HCT116 (cell line): ENCODE results near the gene EMSY. TPM values are rescaled to one million over a fixed set of nuclear protein-coding genes. Genes with fewer than 3 reads are reported as not detected.

ENCODE experiments used
- ATAC-seq: fragments of 200-7000 bp; cut with Tn5 transposase; 2 replicates; pipeline ENCODE4 v1.9.1; 2020; ENCODE audit warnings: mild to moderate bottlenecking, moderate library complexity
- BruUV-seq: library from RNA; stranded (reverse); fragments of 400-500 nt; replicated peaks from 2 replicates; lab custom pipeline; 2021; lab: Mats Ljungman, UMichigan
- CTCF ChIA-PET: fragments of 300-600 bp; sonication (Branson Sonifier 250); formaldehyde crosslinking; loops from one replicate; lab custom pipeline; 2021; ENCODE audit warnings: antibody characterized with exemption; lab: Charles Lee
- POLR2A ChIA-PET: fragments of 300-600, 350-600 bp; sonication (Branson Sonifier 250); formaldehyde crosslinking; loops from one replicate; lab custom pipeline; 2021; ENCODE audit warnings: antibody characterized with exemption; lab: Charles Lee
- RAD21 ChIA-PET, 2 experiments: fragments of 300-600 bp; sonication (Branson Sonifier 250); formaldehyde crosslinking; loops; one replicate each; lab custom pipeline; 2023; ENCODE audit warnings: low total read pairs in 2 of 2; ENCODE audit not compliant: uncharacterized antibody in 2 of 2, unreplicated experiment in 2 of 2, low non-redundant PET in 1 of 2; lab: Charles Lee
- DNase-seq: peaks from one replicate; pipeline ENCODE4 v3.0.0-alpha.2; 2010; ENCODE audit warnings: low read depth, low spot score
- H2AFZ ChIP-seq: fragments of 200-600 bp; shearing (Covaris generic), sonication (generic); 2 replicates; pipeline ENCODE4 v1.6.1; 2017; ENCODE audit warnings: low read depth, mixed run types, mixed read lengths, antibody characterized with exemption, low read length; ENCODE audit not compliant: poor library complexity, severe bottlenecking
- H3K27ac ChIP-seq: 2 replicates; pipeline ENCODE4 v1.5.1; 2012; ENCODE audit warnings: low read depth, low read length
- H3K27me3 ChIP-seq: fragments of 200-600 bp; sonication (generic); 2 replicates; pipeline ENCODE4 v1.6.1; 2016; ENCODE audit warnings: mixed run types, low read length, mixed read lengths; ENCODE audit not compliant: insufficient read depth
- H3K36me3 ChIP-seq, 2 experiments: fragments of 200-500 bp in 1 of 2; fragments of 200-600 bp in 1 of 2; sonication (Bioruptor generic) in 1 of 2; sonication (generic) in 1 of 2; 2 replicates each; pipeline versions ENCODE4 v1.5.1 to v1.6.1; 2014 to 2016; ENCODE audit warnings: low read length in 2 of 2, inconsistent platforms in 1 of 2, mixed read lengths in 1 of 2, mixed run types in 1 of 2; ENCODE audit not compliant: insufficient read depth in 2 of 2, control insufficient read depth in 1 of 2
- H3K4me1 ChIP-seq, 2 experiments: fragments of 200-600 bp in 1 of 2; sonication (generic) in 1 of 2; 2 replicates each; pipeline versions ENCODE4 v1.5.1 to v1.6.1; 2012 to 2017; ENCODE audit warnings: low read length in 2 of 2, inconsistent platforms in 1 of 2, mild to moderate bottlenecking in 1 of 2, mixed read lengths in 1 of 2, mixed run types in 1 of 2, moderate library complexity in 1 of 2; ENCODE audit not compliant: insufficient read depth in 2 of 2, control insufficient read depth in 1 of 2
- H3K4me2 ChIP-seq: fragments of 200-600 bp; sonication (generic); 2 replicates; pipeline ENCODE4 v1.6.1; 2017; ENCODE audit warnings: mixed run types, low read length, mixed read lengths
- H3K4me3 ChIP-seq, 2 experiments: fragments of 200-600 bp in 1 of 2; sonication (generic) in 1 of 2; replicated peaks in 1 of 2; 2 replicates each; pipeline ENCODE4 v1.5.1; 2011 to 2016; ENCODE audit warnings: low read length in 2 of 2, control low read depth in 1 of 2, low read depth in 1 of 2, mild to moderate bottlenecking in 1 of 2, mixed read lengths in 1 of 2, mixed run types in 1 of 2
- H3K79me2 ChIP-seq: fragments of 200-600 bp; sonication (generic); 2 replicates; pipeline ENCODE4 v1.6.1; 2017; ENCODE audit warnings: mild to moderate bottlenecking, mixed run types, low read length, moderate library complexity, mixed read lengths; ENCODE audit not compliant: insufficient read depth
- H3K9ac ChIP-seq: fragments of 200-600 bp; sonication (generic); 2 replicates; pipeline ENCODE4 v1.6.1; 2016; ENCODE audit warnings: low read length, mixed read lengths
- H3K9me2 ChIP-seq: fragments of 200-600 bp; sonication (generic), shearing (Covaris generic); 2 replicates; pipeline ENCODE4 v1.6.1; 2017; ENCODE audit warnings: mixed run types, mild to moderate bottlenecking, moderate library complexity; ENCODE audit not compliant: insufficient read depth
- H3K9me3 ChIP-seq, 2 experiments: fragments of 200-500 bp in 1 of 2; fragments of 200-600 bp in 1 of 2; sonication (Bioruptor generic) in 1 of 2; sonication (generic) in 1 of 2; 2 replicates each; pipeline ENCODE4 v1.6.1; 2014 to 2017; ENCODE audit warnings: low read length in 2 of 2, mixed read lengths in 2 of 2, inconsistent platforms in 1 of 2, low read depth in 1 of 2, mild to moderate bottlenecking in 1 of 2, mixed run types in 1 of 2, moderate library complexity in 1 of 2; ENCODE audit not compliant: control insufficient read depth in 1 of 2, insufficient read depth in 1 of 2
- H4K20me1 ChIP-seq: fragments of 200-600 bp; sonication (generic), shearing (Covaris generic); 2 replicates; pipeline ENCODE4 v1.6.1; 2017; ENCODE audit warnings: mixed run types, mild to moderate bottlenecking, moderate library complexity; ENCODE audit not compliant: insufficient read depth
- CEBPB ChIP-seq: IDR thresholded peaks from 2 replicates; pipeline ENCODE4 v1.6.1; 2012; ENCODE audit warnings: low read depth
- EGR1 ChIP-seq: IDR thresholded peaks from 2 replicates; pipeline ENCODE4 v1.6.1; 2012; ENCODE audit warnings: low read depth
- ELF1 ChIP-seq: IDR thresholded peaks from 2 replicates; pipeline ENCODE4 v1.6.1; 2012; ENCODE audit warnings: low read depth, borderline replicate concordance
- EZH2phosphoT487 ChIP-seq: fragments of 200-600 bp; IDR thresholded peaks from 2 replicates; pipeline ENCODE4 v1.6.1; 2018; ENCODE audit warnings: antibody characterized with exemption, borderline replicate concordance
- JUND ChIP-seq: IDR thresholded peaks from 2 replicates; pipeline ENCODE4 v1.6.1; 2012
- POLR2AphosphoS5 ChIP-seq: IDR thresholded peaks from 2 replicates; pipeline ENCODE4 v1.6.1; 2011; ENCODE audit warnings: mild to moderate bottlenecking, low read depth, low read length, moderate library complexity
- RAD21 ChIP-seq: IDR thresholded peaks from 2 replicates; pipeline ENCODE4 v1.6.1; 2012; ENCODE audit warnings: low read depth, mild to moderate bottlenecking
- SIN3A ChIP-seq: IDR thresholded peaks from 2 replicates; pipeline ENCODE4 v1.6.1; 2012; ENCODE audit warnings: low read depth
- SP1 ChIP-seq: IDR thresholded peaks from 2 replicates; pipeline ENCODE4 v1.6.1; 2012; ENCODE audit warnings: low read depth
- SRF ChIP-seq: IDR thresholded peaks from 2 replicates; pipeline ENCODE4 v1.6.1; 2012; ENCODE audit warnings: low read depth
- TCF7L2 ChIP-seq: IDR thresholded peaks from 2 replicates; pipeline ENCODE4 v1.7.0; 2011; ENCODE audit warnings: borderline replicate concordance, inconsistent platforms; ENCODE audit not compliant: insufficient read depth, insufficient read length; ENCODE audit errors: extremely low read depth
- ZFX ChIP-seq: fragments of 450-650 bp; IDR thresholded peaks from 2 replicates; pipeline ENCODE4 v1.6.1; 2017
- ZNF274 ChIP-seq: fragments of 200-500 bp; sonication (Bioruptor generic); IDR thresholded peaks from 2 replicates; pipeline ENCODE4 v1.6.1; 2014; ENCODE audit warnings: mild to moderate bottlenecking, low read depth, low read length, inconsistent platforms
- intact Hi-C: fragments of 100-400 bp; cut with micrococcal nuclease; formaldehyde crosslinking; loops from 2 replicates; pipeline ENCODE4 v1.10.0; 2022
- total RNA-seq: library from RNA; stranded (reverse); gene quantifications from one replicate; pipeline ENCODE4 v1.2.1, GENCODE V29; 2021; ENCODE audit not compliant: unreplicated experiment
- TF ChIP-seq, protein P1 (sequence below): IDR thresholded peaks from 2 replicates; pipeline ENCODE4 v1.6.1; 2012
- TF ChIP-seq, protein P2 (sequence below): IDR thresholded peaks from 2 replicates; pipeline ENCODE4 v1.6.1; 2012
- TF ChIP-seq, protein P3 (sequence below): IDR thresholded peaks from 2 replicates; pipeline ENCODE4 v1.6.1; 2011; ENCODE audit warnings: mild to moderate bottlenecking, low read length, moderate library complexity; ENCODE audit not compliant: insufficient replicate concordance; ENCODE audit errors: extremely low read depth
- TF ChIP-seq, protein P4 (sequence below), 3 experiments: fragments of 200-600 bp in 1 of 3; sonication (generic) in 1 of 3; IDR thresholded peaks in 2 of 3; conservative IDR thresholded peaks in 1 of 3; 2 replicates each; pipeline ENCODE4 v1.5.1; 2012 to 2017; ENCODE audit warnings: low read depth in 2 of 3, low read length in 2 of 3, antibody characterized with exemption in 1 of 3, borderline replicate concordance in 1 of 3, control low read depth in 1 of 3, mild to moderate bottlenecking in 1 of 3, mixed read lengths in 1 of 3, mixed run types in 1 of 3, moderate library complexity in 1 of 3; ENCODE audit not compliant: insufficient read depth in 1 of 3

The EMSY gene
- total RNA-seq, 1 experiment from 2014 or later: 22.7 TPM

DNA sequence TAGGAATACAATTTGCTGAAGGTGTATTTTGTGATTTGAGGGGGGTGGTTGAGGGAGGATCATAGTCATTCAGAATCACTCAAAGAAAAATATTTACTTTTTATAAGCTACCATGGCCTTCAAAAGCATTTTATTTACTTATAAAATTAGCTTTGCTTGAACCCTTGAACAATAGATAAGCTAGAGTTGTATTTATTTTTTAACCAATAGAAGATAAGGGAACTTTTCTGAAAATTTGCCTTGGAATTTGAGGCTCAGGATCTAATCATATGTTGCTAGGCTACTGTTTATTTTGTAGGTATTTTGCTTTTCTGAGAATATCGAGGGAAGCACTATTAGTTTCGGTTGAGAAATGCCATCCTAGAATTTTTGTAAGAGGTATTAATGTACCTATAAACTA lies 82.1 kb downstream of the EMSY start:
- RAD21 ChIA-PET: no interaction called here
- DNase-seq: no peak
- CTCF ChIA-PET: no interaction called here

More for the DNA sequence above, 82.1 kb downstream of the EMSY start:
- peaks cover 0 to 18% of the 10 kb centered on the region in 2 experiments; a peak in 2 of 4 replicates for H3K36me3 ChIP-seq
- no peaks in the 10 kb centered on the region for H3K9me2 ChIP-seq
- H3K4me3 ChIP-seq: no peak overlapping the region
- no peaks in the 10 kb centered on the region for H3K9me3 ChIP-seq
- POLR2A ChIA-PET: no interaction called here
- H3K27me3 ChIP-seq: no peaks in the 10 kb centered on the region
- H3K9ac ChIP-seq: no peak overlapping the region
- no peak overlapping the region for H3K27ac ChIP-seq
- no peak for ATAC-seq
- BruUV-seq: no TSS peak
- no peak for TF ChIP-seq CEBPB
- no peak for TF ChIP-seq EZH2phosphoT487
- no peak for TF ChIP-seq EGR1
- TF ChIP-seq JUND: no peak
- TF ChIP-seq RAD21: no peak
- TF ChIP-seq, protein P1, sequence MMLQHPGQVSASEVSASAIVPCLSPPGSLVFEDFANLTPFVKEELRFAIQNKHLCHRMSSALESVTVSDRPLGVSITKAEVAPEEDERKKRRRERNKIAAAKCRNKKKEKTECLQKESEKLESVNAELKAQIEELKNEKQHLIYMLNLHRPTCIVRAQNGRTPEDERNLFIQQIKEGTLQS: no peak
- TF ChIP-seq ZFX: no peak
- no peak for TF ChIP-seq TCF7L2
- TF ChIP-seq SRF: no peak
- TF ChIP-seq, protein P2, sequence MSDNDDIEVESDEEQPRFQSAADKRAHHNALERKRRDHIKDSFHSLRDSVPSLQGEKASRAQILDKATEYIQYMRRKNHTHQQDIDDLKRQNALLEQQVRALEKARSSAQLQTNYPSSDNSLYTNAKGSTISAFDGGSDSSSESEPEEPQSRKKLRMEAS: no peak
- no peak for TF ChIP-seq ZNF274
- no peak for TF ChIP-seq SP1
- TF ChIP-seq POLR2AphosphoS5: no peak
- no peak for TF ChIP-seq ELF1
- TF ChIP-seq, protein P3, sequence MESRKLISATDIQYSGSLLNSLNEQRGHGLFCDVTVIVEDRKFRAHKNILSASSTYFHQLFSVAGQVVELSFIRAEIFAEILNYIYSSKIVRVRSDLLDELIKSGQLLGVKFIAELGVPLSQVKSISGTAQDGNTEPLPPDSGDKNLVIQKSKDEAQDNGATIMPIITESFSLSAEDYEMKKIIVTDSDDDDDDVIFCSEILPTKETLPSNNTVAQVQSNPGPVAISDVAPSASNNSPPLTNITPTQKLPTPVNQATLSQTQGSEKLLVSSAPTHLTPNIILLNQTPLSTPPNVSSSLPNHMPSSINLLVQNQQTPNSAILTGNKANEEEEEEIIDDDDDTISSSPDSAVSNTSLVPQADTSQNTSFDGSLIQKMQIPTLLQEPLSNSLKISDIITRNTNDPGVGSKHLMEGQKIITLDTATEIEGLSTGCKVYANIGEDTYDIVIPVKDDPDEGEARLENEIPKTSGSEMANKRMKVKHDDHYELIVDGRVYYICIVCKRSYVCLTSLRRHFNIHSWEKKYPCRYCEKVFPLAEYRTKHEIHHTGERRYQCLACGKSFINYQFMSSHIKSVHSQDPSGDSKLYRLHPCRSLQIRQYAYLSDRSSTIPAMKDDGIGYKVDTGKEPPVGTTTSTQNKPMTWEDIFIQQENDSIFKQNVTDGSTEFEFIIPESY: no peak
- TF ChIP-seq SIN3A: no peak
- TF ChIP-seq, protein P4, sequence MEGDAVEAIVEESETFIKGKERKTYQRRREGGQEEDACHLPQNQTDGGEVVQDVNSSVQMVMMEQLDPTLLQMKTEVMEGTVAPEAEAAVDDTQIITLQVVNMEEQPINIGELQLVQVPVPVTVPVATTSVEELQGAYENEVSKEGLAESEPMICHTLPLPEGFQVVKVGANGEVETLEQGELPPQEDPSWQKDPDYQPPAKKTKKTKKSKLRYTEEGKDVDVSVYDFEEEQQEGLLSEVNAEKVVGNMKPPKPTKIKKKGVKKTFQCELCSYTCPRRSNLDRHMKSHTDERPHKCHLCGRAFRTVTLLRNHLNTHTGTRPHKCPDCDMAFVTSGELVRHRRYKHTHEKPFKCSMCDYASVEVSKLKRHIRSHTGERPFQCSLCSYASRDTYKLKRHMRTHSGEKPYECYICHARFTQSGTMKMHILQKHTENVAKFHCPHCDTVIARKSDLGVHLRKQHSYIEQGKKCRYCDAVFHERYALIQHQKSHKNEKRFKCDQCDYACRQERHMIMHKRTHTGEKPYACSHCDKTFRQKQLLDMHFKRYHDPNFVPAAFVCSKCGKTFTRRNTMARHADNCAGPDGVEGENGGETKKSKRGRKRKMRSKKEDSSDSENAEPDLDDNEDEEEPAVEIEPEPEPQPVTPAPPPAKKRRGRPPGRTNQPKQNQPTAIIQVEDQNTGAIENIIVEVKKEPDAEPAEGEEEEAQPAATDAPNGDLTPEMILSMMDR (IDR thresholded peaks at IDR 0.05 in 2 of 3, conservative IDR thresholded peaks at IDR 0.05 in 1 of 3; ENCODE audit: borderline replicate concordance in 1 of 3, insufficient read depth in 1 of 3, low read depth in 2 of 3, low read length in 2 of 3): no peak
- no peak overlapping the region for H2AFZ ChIP-seq
- intact Hi-C loops: no loop called here
- no peaks in the 10 kb centered on the region for H4K20me1 ChIP-seq
- H3K4me2 ChIP-seq: no peak overlapping the region
- H3K79me2 ChIP-seq: no peaks in the 10 kb centered on the region
- H3K4me1 ChIP-seq: peaks cover 8 to 14% of the 10 kb centered on the region in 2 experiments
